Immature natural killer cell (primary cell): ENCODE results near the gene DCXR. TPM values are rescaled to one million over a fixed set of nuclear protein-coding genes. Genes with fewer than 3 reads are reported as not detected.

Experiments used
- DNase-seq, 3 donors: peaks; one replicate each; pipeline ENCODE4 v3.0.0; 2022; ENCODE audit warnings: mixed read lengths in 1 of 3
- H3K27ac Mint-ChIP-seq, 6 donors: one replicate each; pipeline ENCODE4 v1.8.0; 2020; ENCODE audit warnings: mixed read lengths in 6 of 6, mild to moderate bottlenecking in 5 of 6, inconsistent platforms in 4 of 6, moderate library complexity in 3 of 6
- H3K27me3 Mint-ChIP-seq, 3 donors: one replicate each; pipeline ENCODE4 v1.8.0; 2020 to 2021; ENCODE audit warnings: low read depth in 3 of 3, mild to moderate bottlenecking in 3 of 3, mixed read lengths in 3 of 3, moderate library complexity in 3 of 3, inconsistent platforms in 1 of 3
- H3K36me3 Mint-ChIP-seq, 3 donors: one replicate each; pipeline ENCODE4 v1.8.0; 2020; ENCODE audit warnings: mixed read lengths in 3 of 3, inconsistent platforms in 2 of 3, mild to moderate bottlenecking in 2 of 3
- H3K4me1 Mint-ChIP-seq, 2 donors: one replicate each; pipeline ENCODE4 v1.8.0; 2020; ENCODE audit warnings: inconsistent platforms in 2 of 2, mild to moderate bottlenecking in 2 of 2, mixed read lengths in 2 of 2, moderate library complexity in 1 of 2
- H3K4me3 Mint-ChIP-seq, 5 donors: one replicate each; pipeline ENCODE4 v1.8.0; 2020; ENCODE audit warnings: mild to moderate bottlenecking in 5 of 5, mixed read lengths in 5 of 5, inconsistent platforms in 3 of 5, moderate library complexity in 3 of 5
- H3K9me3 Mint-ChIP-seq, 6 donors: one replicate each; pipeline ENCODE4 v1.8.0; 2020; ENCODE audit warnings: mild to moderate bottlenecking in 6 of 6, mixed read lengths in 6 of 6, inconsistent platforms in 4 of 6, moderate library complexity in 3 of 6
- polyA plus RNA-seq, 3 donors: library from polyadenylated mRNA; unstranded; fragments of 300-500 nt; fragmentation: Illumina TruSeq; gene quantifications; one replicate each; pipeline ENCODE4 v1.2.3, GENCODE V29; 2021

Gene DCXR
- polyA plus RNA-seq, 3 donors from 2014 or later, result 144 to 242 (median 165) TPM

DNA sequence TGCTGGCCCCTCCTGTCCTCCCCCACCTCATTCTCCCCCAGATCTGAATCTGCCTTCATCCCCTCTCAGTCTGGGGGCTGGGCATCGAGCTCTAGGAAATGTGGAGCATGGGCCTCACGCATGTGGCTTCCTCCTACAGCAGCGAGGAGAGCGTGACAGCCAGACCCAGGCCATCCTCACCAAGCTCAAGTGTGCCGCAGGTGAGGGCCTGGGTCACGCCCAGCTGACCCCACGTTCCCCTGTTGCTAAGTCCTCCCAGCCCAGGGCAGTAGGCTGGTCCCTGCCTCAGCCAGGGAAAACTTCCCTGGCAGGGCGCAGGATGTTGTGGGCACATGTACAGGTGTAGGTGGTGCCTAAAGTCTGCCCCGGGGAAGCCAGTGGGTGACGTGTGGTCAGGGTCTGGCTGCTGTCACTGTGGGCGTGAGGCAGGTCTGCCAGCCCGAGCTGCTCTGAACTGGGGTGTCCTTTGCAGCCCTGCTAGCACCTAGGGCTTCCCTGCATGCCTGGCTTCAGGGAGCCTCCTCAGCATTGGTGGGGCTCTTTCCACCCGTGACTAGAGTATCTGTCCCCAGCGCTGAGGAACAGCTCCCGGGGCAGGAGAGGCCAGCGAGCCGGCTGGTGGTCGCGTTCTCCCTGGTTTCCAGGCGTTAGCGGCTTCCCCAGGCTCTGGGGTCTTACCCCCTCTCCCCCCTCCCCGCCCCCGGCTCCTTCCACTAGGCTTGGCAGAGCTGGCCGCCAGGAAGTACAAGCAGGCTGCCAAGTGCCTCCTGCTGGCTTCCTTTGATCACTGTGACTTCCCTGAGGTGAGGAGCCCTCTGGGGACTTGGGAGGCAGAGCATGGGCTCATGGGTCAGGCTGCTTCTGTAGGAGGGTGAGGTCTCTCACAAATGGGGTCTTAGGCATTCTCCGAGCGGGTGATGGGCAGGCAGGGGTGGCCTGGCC lies 17.8 kb upstream of the DCXR start:
- Mint-ChIP-seq H3K27me3 (peaks cover 0 to 2% (median 0%) of the 10 kb centered on the region in 3 donors), H3K9me3 (no peaks in the 10 kb centered on the region), H3K4me1 (peaks cover 7 to 17% of the 10 kb centered on the region in 2 donors), H3K4me3 (peak overlapping the region in 3 of 5 donors; percentile 15 to 46 (median 38)), H3K36me3 (no peaks in the 10 kb centered on the region), H3K27ac (no peak overlapping the region)
- no peak for DNase-seq

DNA sequence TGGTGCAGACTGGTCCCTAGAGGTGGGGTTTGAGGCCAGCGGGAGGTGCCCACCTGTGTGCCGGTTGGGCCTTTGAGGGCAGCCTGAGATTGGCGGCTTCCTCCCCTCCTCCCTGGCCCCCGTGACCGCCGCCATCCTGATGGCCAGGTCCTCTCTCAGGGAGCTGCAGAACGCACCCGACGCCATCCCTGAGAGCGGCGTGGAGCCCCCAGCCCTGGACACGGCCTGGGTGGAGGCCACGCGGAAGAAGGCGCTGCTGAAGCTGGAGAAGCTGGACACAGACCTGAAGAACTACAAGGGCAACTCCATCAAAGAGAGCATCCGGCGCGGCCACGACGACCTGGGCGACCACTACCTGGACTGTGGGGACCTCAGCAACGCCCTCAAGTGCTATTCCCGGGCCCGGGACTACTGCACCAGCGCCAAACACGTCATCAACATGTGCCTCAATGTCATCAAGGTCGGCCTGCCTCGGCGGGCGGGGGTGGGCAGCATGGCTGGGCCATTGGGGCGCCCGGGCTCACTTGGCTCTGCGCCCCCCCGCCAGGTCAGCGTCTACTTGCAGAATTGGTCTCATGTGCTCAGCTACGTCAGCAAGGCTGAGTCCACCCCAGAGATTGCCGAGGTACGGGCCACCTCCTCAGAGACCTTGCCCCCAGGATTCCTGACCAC lies 17.0 kb upstream of the DCXR start:
- no peaks in the 10 kb centered on the region for H3K36me3 Mint-ChIP-seq
- no peak overlapping the region for H3K27ac Mint-ChIP-seq
- H3K4me1 Mint-ChIP-seq, result peaks cover 7 to 18% of the 10 kb centered on the region in 2 donors
- peaks cover 0 to 2% (median 0%) of the 10 kb centered on the region in 3 donors for H3K27me3 Mint-ChIP-seq
- DNase-seq, result no peak
- peak overlapping the region in 2 of 5 donors; percentile 15 to 44 for H3K4me3 Mint-ChIP-seq
- H3K9me3 Mint-ChIP-seq, result no peaks in the 10 kb centered on the region

DNA sequence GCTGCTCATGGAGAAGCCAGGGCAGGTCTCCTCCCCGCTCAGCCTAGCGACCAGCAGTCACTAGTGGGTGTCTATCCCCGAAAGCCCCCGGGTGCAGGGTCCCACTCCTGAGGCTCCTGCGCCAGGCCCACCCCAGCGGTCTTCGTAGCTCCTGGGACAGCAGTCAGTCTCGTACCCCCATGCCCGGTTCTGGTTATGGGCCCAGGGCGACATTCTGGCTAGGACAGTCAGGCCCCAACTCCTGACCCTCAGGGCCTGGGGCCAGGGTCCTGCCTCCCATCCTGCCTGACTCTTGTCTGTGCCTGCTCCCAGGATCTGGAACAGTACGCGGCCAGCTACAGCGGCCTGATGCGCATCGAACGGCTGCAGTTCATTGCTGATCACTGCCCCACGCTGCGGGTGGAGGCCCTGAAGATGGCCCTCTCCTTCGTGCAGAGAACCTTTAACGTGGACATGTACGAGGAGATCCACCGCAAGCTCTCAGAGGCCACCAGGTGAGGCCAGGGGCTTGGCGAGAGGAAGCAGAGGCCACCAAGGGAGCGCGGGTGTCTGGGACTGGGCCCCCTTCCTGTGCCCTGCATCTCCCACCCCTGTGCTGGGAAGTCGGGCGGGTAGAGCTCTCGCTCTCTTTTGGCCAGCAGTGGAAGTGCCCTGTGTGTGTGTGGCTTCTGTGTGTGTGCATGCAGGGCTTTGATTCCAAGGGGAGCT lies 16.2 kb upstream of the DCXR start:
- Mint-ChIP-seq H3K9me3 (no peaks in the 10 kb centered on the region), H3K4me3 (peak overlapping the region; percentile 64 to 81 (median 74)), H3K36me3 (no peaks in the 10 kb centered on the region), H3K4me1 (peaks cover 7 to 18% of the 10 kb centered on the region in 2 donors), H3K27me3 (peaks cover 0 to 2% (median 0%) of the 10 kb centered on the region in 3 donors), H3K27ac (peak overlapping the region in 4 of 6 donors; percentile 23 to 62 (median 50))
- DNase-seq, result no peak

- peak overlapping the region in 3 of 6 donors; percentile 23 to 62 (median 40) for H3K27ac Mint-ChIP-seq
- peaks cover 0 to 2% (median 0%) of the 10 kb centered on the region in 3 donors for H3K27me3 Mint-ChIP-seq
- H3K36me3 Mint-ChIP-seq, result no peaks in the 10 kb centered on the region
- H3K9me3 Mint-ChIP-seq, result no peaks in the 10 kb centered on the region
- DNase-seq, result no peak
- peak overlapping the region; percentile 64 to 81 (median 74) for H3K4me3 Mint-ChIP-seq
- peaks cover 7 to 18% of the 10 kb centered on the region in 2 donors for H3K4me1 Mint-ChIP-seq
Measured at GRCh38 chr17:82053130-82053529, 15.6 kb upstream of the DCXR start.

DNA sequence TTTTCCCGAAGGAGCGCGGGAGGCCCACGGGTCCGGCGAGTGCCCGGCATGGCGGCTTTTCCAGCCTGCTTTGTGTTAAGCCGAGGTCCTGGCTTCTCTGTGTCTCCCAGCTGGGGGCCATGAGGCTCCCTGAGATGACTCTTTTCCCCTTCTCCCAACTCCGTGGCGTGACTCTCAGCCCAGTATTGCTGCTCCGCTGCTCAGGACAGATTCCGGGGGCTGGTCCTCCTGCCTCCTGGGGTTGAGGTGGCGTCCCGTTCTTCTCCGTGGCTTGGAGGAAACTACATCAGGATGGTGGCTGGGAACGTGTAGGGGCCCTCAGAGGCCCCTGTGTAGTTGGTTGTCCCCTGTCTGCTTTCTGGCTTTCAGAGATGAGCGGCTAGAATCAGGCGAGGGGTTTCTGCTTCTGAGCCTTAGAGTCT lies 15.2 kb upstream of the DCXR start:
- DNase-seq, result no peak
- Mint-ChIP-seq H3K27me3 (peaks cover 0 to 2% (median 0%) of the 10 kb centered on the region in 3 donors), H3K36me3 (no peaks in the 10 kb centered on the region), H3K4me1 (peaks cover 7 to 20% of the 10 kb centered on the region in 2 donors), H3K27ac (peak overlapping the region in 2 of 6 donors; percentile 70 to 84), H3K4me3 (peak overlapping the region; percentile 68 to 81 (median 76)), H3K9me3 (no peaks in the 10 kb centered on the region)

GRCh38 chr17:82051776-82052637 lies 14.5 kb upstream of the DCXR start, which contains the start of the genes GPS1 and RFNG:
Gene GPS1 (plus strand): TSS chr17:82051898. CDS start chr17:82051932, 34 bp downstream.
Gene RFNG (minus strand): TSS chr17:82051811. CDS start chr17:82051766, 45 bp downstream.
- Mint-ChIP-seq H3K36me3 (no peaks in the 10 kb centered on the region), H3K9me3 (no peaks in the 10 kb centered on the region), H3K27ac (peak within 1 kb of the TSS in 4 of 6 donors; percentile 14 to 84 (median 74)), H3K27me3 (peaks cover 0 to 2% (median 0%) of the 10 kb centered on the region in 3 donors), H3K4me1 (peaks cover 7 to 25% of the 10 kb centered on the region in 2 donors), H3K4me3 (peak within 1 kb of the TSS; percentile 79 to 87 (median 80))
- DNase-seq, result peak; percentile 69 to 73 (median 73)

GRCh38 chr17:82050761-82051641 lies 13.5 kb upstream of the DCXR start:
- H3K4me3 Mint-ChIP-seq, result peak overlapping the region; percentile 75 to 87 (median 80)
- peaks cover 0 to 5% (median 0%) of the 10 kb centered on the region in 3 donors for H3K36me3 Mint-ChIP-seq
- H3K4me1 Mint-ChIP-seq, result peaks cover 7 to 25% of the 10 kb centered on the region in 2 donors
- H3K27me3 Mint-ChIP-seq, result peaks cover 0 to 2% (median 0%) of the 10 kb centered on the region in 3 donors
- no peaks in the 10 kb centered on the region for H3K9me3 Mint-ChIP-seq
- no peak for DNase-seq
- H3K27ac Mint-ChIP-seq, result peak overlapping the region in 1 of 6 donors; percentile 78

DNA sequence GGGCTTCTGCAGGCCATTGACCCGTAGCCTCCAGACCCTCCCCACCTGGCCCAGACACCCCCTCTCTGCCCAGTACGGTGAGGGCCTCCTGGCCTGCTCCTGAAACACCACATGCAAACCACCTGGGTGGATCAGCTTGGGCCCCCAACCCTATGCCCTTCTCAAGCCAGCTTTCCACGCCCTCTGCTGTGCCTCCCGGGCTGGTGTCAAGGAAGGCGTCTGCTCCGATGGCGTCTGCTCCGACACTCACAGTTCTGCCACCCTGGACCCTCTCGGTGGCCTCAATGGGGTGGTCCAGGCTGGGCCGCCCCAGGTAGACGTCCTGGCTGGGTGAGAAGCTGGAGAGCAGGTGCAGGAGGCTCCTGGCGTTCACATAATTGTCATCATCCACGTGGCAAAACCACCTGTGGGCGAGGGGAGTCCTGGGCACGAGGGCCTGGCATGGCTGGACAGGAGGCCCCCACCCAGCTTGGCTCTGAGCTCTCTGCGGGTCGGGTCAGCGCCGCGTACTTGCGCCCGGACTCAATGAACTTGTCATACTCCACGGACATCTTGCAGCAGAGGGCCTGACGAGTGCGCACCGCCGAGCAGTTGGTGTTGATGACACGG lies 12.8 kb upstream of the DCXR start:
- peaks cover 7 to 25% of the 10 kb centered on the region in 2 donors for H3K4me1 Mint-ChIP-seq
- no peak for DNase-seq
- no peaks in the 10 kb centered on the region for H3K9me3 Mint-ChIP-seq
- peaks cover 0 to 2% (median 0%) of the 10 kb centered on the region in 3 donors for H3K27me3 Mint-ChIP-seq
- peaks cover 0 to 5% (median 0%) of the 10 kb centered on the region in 3 donors for H3K36me3 Mint-ChIP-seq
- H3K27ac Mint-ChIP-seq, result no peak overlapping the region
- peak overlapping the region; percentile 75 to 87 (median 80) for H3K4me3 Mint-ChIP-seq

- Mint-ChIP-seq H3K4me1 (peaks cover 7 to 25% of the 10 kb centered on the region in 2 donors), H3K36me3 (peaks cover 0 to 5% (median 0%) of the 10 kb centered on the region in 3 donors), H3K4me3 (peak overlapping the region in 2 of 5 donors; percentile 79 to 86), H3K27me3 (peaks cover 0 to 2% (median 0%) of the 10 kb centered on the region in 3 donors), H3K27ac (no peak overlapping the region), H3K9me3 (no peaks in the 10 kb centered on the region)
- DNase-seq, result no peak
Measured at GRCh38 chr17:82049521-82049971, 12.0 kb upstream of the DCXR start.

GRCh38 chr17:82049106-82049505 lies 11.6 kb upstream of the DCXR start:
- peak overlapping the region in 3 of 5 donors; percentile 23 to 36 (median 35) for H3K4me3 Mint-ChIP-seq
- no peaks in the 10 kb centered on the region for H3K9me3 Mint-ChIP-seq

GRCh38 chr17:82048571-82048971 lies 11.1 kb upstream of the DCXR start:
- no peaks in the 10 kb centered on the region for H3K9me3 Mint-ChIP-seq
- no peak overlapping the region for H3K27ac Mint-ChIP-seq
- H3K4me1 Mint-ChIP-seq, result peaks cover 7 to 25% of the 10 kb centered on the region in 2 donors
- H3K36me3 Mint-ChIP-seq, result peaks cover 0 to 5% (median 0%) of the 10 kb centered on the region in 3 donors
- H3K4me3 Mint-ChIP-seq, result no peak overlapping the region
- peaks cover 0 to 2% (median 0%) of the 10 kb centered on the region in 3 donors for H3K27me3 Mint-ChIP-seq
- no peak for DNase-seq

More at GRCh38 chr17:82049106-82049505, 11.6 kb upstream of the DCXR start:
- Mint-ChIP-seq H3K27me3 (peaks cover 0 to 2% (median 0%) of the 10 kb centered on the region in 3 donors), H3K27ac (no peak overlapping the region), H3K36me3 (peaks cover 0 to 5% (median 0%) of the 10 kb centered on the region in 3 donors), H3K4me1 (peaks cover 7 to 25% of the 10 kb centered on the region in 2 donors)
- DNase-seq, result no peak
